Testis (tissue), 2 donors: ENCODE measurements around the gene FBXL7.

Source experiments
- POLR2A ChIP-seq: fragments of 450-650 bp; IDR thresholded peaks from one replicate; pipeline ENCODE4 v1.6.1; 2017; ENCODE audit warnings: antibody characterized with exemption, mild to moderate bottlenecking, moderate library complexity
- TF ChIP-seq, protein P1 (sequence below), 3 experiments: fragments of 450-650 bp in 2 of 3; fragments of 200-600 bp in 1 of 3; sonication (generic) in 1 of 3; IDR thresholded peaks; one replicate each; pipeline ENCODE4 v1.5.1; 2016 to 2019; ENCODE audit warnings: antibody characterized with exemption in 3 of 3, mild to moderate bottlenecking in 2 of 3, moderate library complexity in 1 of 3

DNA sequence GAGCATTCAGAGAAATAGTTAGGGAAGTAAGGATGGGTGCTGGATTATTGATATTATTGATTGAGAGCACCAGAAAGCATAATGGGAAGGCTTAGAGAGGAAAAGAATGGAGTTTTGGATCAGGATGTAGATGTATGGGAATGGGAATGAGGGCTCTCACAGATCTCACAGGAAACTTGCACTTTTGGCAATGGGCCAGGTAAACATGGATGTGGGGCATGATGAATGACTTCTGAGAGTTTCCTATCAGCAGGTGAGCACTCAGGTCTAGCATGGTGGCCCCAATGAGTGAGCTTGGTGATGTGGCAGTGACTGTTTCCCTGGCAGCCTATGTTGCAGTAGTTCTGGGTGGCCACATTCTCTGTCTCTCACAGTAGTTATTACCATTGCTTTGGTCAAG is 283.8 kb downstream of the FBXL7 start:
- TF ChIP-seq POLR2A: no peak
- TF ChIP-seq, protein P1, sequence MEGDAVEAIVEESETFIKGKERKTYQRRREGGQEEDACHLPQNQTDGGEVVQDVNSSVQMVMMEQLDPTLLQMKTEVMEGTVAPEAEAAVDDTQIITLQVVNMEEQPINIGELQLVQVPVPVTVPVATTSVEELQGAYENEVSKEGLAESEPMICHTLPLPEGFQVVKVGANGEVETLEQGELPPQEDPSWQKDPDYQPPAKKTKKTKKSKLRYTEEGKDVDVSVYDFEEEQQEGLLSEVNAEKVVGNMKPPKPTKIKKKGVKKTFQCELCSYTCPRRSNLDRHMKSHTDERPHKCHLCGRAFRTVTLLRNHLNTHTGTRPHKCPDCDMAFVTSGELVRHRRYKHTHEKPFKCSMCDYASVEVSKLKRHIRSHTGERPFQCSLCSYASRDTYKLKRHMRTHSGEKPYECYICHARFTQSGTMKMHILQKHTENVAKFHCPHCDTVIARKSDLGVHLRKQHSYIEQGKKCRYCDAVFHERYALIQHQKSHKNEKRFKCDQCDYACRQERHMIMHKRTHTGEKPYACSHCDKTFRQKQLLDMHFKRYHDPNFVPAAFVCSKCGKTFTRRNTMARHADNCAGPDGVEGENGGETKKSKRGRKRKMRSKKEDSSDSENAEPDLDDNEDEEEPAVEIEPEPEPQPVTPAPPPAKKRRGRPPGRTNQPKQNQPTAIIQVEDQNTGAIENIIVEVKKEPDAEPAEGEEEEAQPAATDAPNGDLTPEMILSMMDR (IDR thresholded peaks at IDR 0.05): no peak
